Measurements from ENCODE around the gene PTPN11. TPM values are rescaled to one million over a fixed set of nuclear protein-coding genes. Genes with fewer than 3 reads are reported as not detected.

The PTPN11 gene
- total and polyA plus RNA-seq, 10 of the 15 experiments (the other 5 are each of a cell fraction or from before 2014, with no cell fraction given), result 14.6 to 85.2 (median 58.6) TPM

DNA sequence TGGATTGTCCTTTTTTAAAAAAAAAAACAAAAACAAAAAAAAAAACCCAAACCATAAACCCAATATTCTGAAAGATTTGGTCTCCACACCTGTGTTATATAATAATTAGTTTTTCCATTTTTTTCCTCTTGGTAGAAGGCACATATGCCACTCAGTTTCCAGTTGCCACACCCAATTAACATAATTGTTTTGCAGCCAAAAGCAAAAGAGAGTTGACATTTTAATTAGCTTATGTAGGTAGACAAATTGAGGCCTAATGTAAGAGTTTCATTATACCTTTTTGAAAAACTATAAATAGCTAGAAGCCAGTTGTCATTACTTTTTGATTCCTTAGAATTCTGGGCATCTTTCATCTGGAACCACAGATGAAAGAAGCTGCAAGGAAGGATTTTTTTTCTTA lies 21.0 kb downstream of the PTPN11 start:
- Histone ChIP-seq H3K27ac (ENCODE audit: control insufficient read depth, insufficient read depth) (no peak overlapping the region), H3K9me3 (replicated peaks; ENCODE audit: control insufficient read depth, insufficient read depth, low read length) (no peaks in the 10 kb centered on the region), H3K4me2 (ENCODE audit: control insufficient read depth, insufficient read depth) (no peak overlapping the region), H3K36me3 (ENCODE audit: control insufficient read depth in 2 of 2, insufficient read depth in 2 of 2, low read length in 1 of 2) (no peaks in the 10 kb centered on the region; a peak in 1 of 4 replicates), H3K4me1 (ENCODE audit: control insufficient read depth, insufficient read depth, low read length) (no peaks in the 10 kb centered on the region), H3K4me3 (no peak overlapping the region), H3K9ac (ENCODE audit: control insufficient read depth, insufficient read depth, low read length) (no peak overlapping the region), H3K27me3 (replicated peaks in 1 of 2; ENCODE audit: control insufficient read depth in 2 of 2, insufficient read depth in 2 of 2, low read length in 1 of 2) (no peaks in the 10 kb centered on the region), H4K20me1 (ENCODE audit: control insufficient read depth, insufficient read depth) (no peaks in the 10 kb centered on the region), H3K79me2 (ENCODE audit: control insufficient read depth, insufficient read depth, low read length) (peaks cover 9% of the 10 kb centered on the region), H2AFZ (ENCODE audit: control insufficient read depth, low read depth, low read length) (no peak overlapping the region)
- ChIA-PET POLR2A (interaction anchor here (0.7 to 1.5 kb wide), 2 partner anchors 16 to 61 kb away, joined by 3 to 7 read pairs; no protein-coding TSS in a partner anchor), RAD21 (ENCODE audit: unreplicated experiment) (no interaction called here), SMC1A (ENCODE audit: uncharacterized antibody, unreplicated experiment) (interaction anchor here (0.9 to 1.0 kb wide), 2 partner anchors 11 to 31 kb away, joined by 3 to 4 read pairs; no protein-coding TSS in a partner anchor), CTCF (no interaction called here)
- intact Hi-C loops (cut with micrococcal nuclease; ENCODE audit: unreplicated experiment) (no loop called here), in situ Hi-C loops (cut with MboI) (no loop called here)
- DNase-seq (ENCODE audit: low read depth, low spot score), result no peak
- no peak for FAIRE-seq
- no TSS peak for BruUV-seq (replicated peaks)
- ATAC-seq, result no peak
- no peak for TF ChIP-seq RB1 (IDR thresholded peaks at IDR 0.05; ENCODE audit: borderline replicate concordance)
- no peak for TF ChIP-seq SUZ12 (IDR thresholded peaks at IDR 0.05; ENCODE audit: unreplicated experiment)
- no peak for TF ChIP-seq ZBTB11 (CRISPR knock-in tag; IDR thresholded peaks at IDR 0.05)
- TF ChIP-seq RUNX3 (IDR thresholded peaks at IDR 0.05; ENCODE audit: low read length), result no peak
- TF ChIP-seq BCL11A (IDR thresholded peaks at IDR 0.05; ENCODE audit: low read depth, low read length), result no peak
- TF ChIP-seq HDAC6 (IDR thresholded peaks at IDR 0.05; ENCODE audit: unreplicated experiment), result no peak
- TF ChIP-seq MEF2A (IDR thresholded peaks at IDR 0.05; ENCODE audit: insufficient read depth, low read depth, low read length), result no peak
- no peak for TF ChIP-seq CHD2 (IDR thresholded peaks at IDR 0.05; ENCODE audit: borderline replicate concordance, low read depth, low read length)
- TF ChIP-seq PRDM15 (CRISPR knock-in tag; IDR thresholded peaks at IDR 0.05), result no peak
- TF ChIP-seq ZZZ3 (IDR thresholded peaks at IDR 0.05; ENCODE audit: control insufficient read depth, insufficient read length, low read depth), result no peak
- no peak for TF ChIP-seq PAX8 (IDR thresholded peaks at IDR 0.05)
- TF ChIP-seq IRF5 (IDR thresholded peaks at IDR 0.05; ENCODE audit: borderline replicate concordance), result no peak
- TF ChIP-seq, protein P1, sequence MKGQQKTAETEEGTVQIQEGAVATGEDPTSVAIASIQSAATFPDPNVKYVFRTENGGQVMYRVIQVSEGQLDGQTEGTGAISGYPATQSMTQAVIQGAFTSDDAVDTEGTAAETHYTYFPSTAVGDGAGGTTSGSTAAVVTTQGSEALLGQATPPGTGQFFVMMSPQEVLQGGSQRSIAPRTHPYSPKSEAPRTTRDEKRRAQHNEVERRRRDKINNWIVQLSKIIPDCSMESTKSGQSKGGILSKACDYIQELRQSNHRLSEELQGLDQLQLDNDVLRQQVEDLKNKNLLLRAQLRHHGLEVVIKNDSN (IDR thresholded peaks at IDR 0.05; ENCODE audit: borderline replicate concordance, extremely low read length, insufficient read depth, low read depth, low read length), result no peak
- TF ChIP-seq FOXK2 (IDR thresholded peaks at IDR 0.05), result no peak
- no peak for TF ChIP-seq IRF4 (IDR thresholded peaks at IDR 0.05; ENCODE audit: low read depth, low read length)

Data from GM12878 (cell line).